ENCODE data around the gene TARBP1. TPM values are rescaled to one million over a fixed set of nuclear protein-coding genes. Genes with fewer than 3 reads are reported as not detected.

Gene TARBP1
- total RNA-seq, 1 donor from 2014 or later: 15.0 TPM

- no peaks in the 10 kb centered on the region for H3K36me3 ChIP-seq (ENCODE audit: control insufficient read depth, insufficient read depth, low read length)
- FAIRE-seq: no peak
- DNase-seq (ENCODE audit: low read depth): no peak
These were observed 69.7 kb downstream of the TARBP1 start for GRCh38 chr1:234409328-234409727.

GRCh38 chr1:234408757-234409156 lies 70.2 kb downstream of the TARBP1 start:
- no peak for TF ChIP-seq CTCF (IDR thresholded peaks at IDR 0.05; ENCODE audit: insufficient read depth, low read length, severe bottlenecking)
- FAIRE-seq: no peak
- H3K36me3 ChIP-seq (ENCODE audit: control insufficient read depth, insufficient read depth, low read length): no peaks in the 10 kb centered on the region

More at GRCh38 chr1:234409328-234409727, 69.7 kb downstream of the TARBP1 start:
- no peak for TF ChIP-seq CTCF (IDR thresholded peaks at IDR 0.05; ENCODE audit: insufficient read depth, low read length, severe bottlenecking)
- Histone ChIP-seq H3K4me3 (ENCODE audit: low read depth, low read length) (no peak overlapping the region), H3K27me3 (ENCODE audit: control insufficient read depth, insufficient read depth, low read length) (no peaks in the 10 kb centered on the region)

GRCh38 chr1:234406871-234407270 lies 72.1 kb downstream of the TARBP1 start:
- no peak for FAIRE-seq
- DNase-seq (ENCODE audit: low read depth): no peak
- no peaks in the 10 kb centered on the region for H3K36me3 ChIP-seq (ENCODE audit: control insufficient read depth, insufficient read depth, low read length)
- H3K4me3 ChIP-seq (ENCODE audit: low read depth, low read length): no peak overlapping the region
- TF ChIP-seq CTCF (IDR thresholded peaks at IDR 0.05; ENCODE audit: insufficient read depth, low read length, severe bottlenecking): no peak
- H3K27me3 ChIP-seq (ENCODE audit: control insufficient read depth, insufficient read depth, low read length): no peaks in the 10 kb centered on the region

More at GRCh38 chr1:234408757-234409156, 70.2 kb downstream of the TARBP1 start:
- DNase-seq (ENCODE audit: low read depth): no peak
- H3K4me3 ChIP-seq (ENCODE audit: low read depth, low read length): no peak overlapping the region
- H3K27me3 ChIP-seq (ENCODE audit: control insufficient read depth, insufficient read depth, low read length): no peaks in the 10 kb centered on the region

GRCh38 chr1:234405676-234406075 lies 73.3 kb downstream of the TARBP1 start:
- FAIRE-seq: no peak
- Histone ChIP-seq H3K36me3 (ENCODE audit: control insufficient read depth, insufficient read depth, low read length) (no peaks in the 10 kb centered on the region), H3K27me3 (ENCODE audit: control insufficient read depth, insufficient read depth, low read length) (no peaks in the 10 kb centered on the region), H3K4me3 (ENCODE audit: low read depth, low read length) (no peak overlapping the region)
- DNase-seq (ENCODE audit: low read depth): no peak
- no peak for TF ChIP-seq CTCF (IDR thresholded peaks at IDR 0.05; ENCODE audit: insufficient read depth, low read length, severe bottlenecking)

GRCh38 chr1:234402939-234403338 lies 76.0 kb downstream of the TARBP1 start:
- Histone ChIP-seq H3K27me3 (ENCODE audit: control insufficient read depth, insufficient read depth, low read length) (no peaks in the 10 kb centered on the region), H3K4me3 (ENCODE audit: low read depth, low read length) (no peak overlapping the region), H3K36me3 (ENCODE audit: control insufficient read depth, insufficient read depth, low read length) (no peaks in the 10 kb centered on the region)
- TF ChIP-seq CTCF (IDR thresholded peaks at IDR 0.05; ENCODE audit: insufficient read depth, low read length, severe bottlenecking): no peak
- FAIRE-seq (no peak), DNase-seq (ENCODE audit: low read depth) (no peak)

GRCh38 chr1:234401658-234402057 lies 77.3 kb downstream of the TARBP1 start:
- no peak for TF ChIP-seq CTCF (IDR thresholded peaks at IDR 0.05; ENCODE audit: insufficient read depth, low read length, severe bottlenecking)
- Histone ChIP-seq H3K27me3 (ENCODE audit: control insufficient read depth, insufficient read depth, low read length) (no peaks in the 10 kb centered on the region), H3K36me3 (ENCODE audit: control insufficient read depth, insufficient read depth, low read length) (no peaks in the 10 kb centered on the region), H3K4me3 (ENCODE audit: low read depth, low read length) (no peak overlapping the region)
- FAIRE-seq (peak; percentile 13), DNase-seq (ENCODE audit: low read depth) (no peak)

Data from bronchial epithelial cell (primary cell).